WI38 (cell line): ENCODE data around the gene ESR1.

Source experiments
- H3K4me3 ChIP-seq: 2 replicates; pipeline ENCODE4 v1.5.1; 2011; ENCODE audit warnings: low read depth, mild to moderate bottlenecking, control low read depth, low read length
- TF ChIP-seq, protein P1 (sequence below): IDR thresholded peaks from 2 replicates; pipeline ENCODE4 v1.5.1; 2012; ENCODE audit warnings: low read depth, mild to moderate bottlenecking, control low read depth, low read length

The ESR1 gene

DNA sequence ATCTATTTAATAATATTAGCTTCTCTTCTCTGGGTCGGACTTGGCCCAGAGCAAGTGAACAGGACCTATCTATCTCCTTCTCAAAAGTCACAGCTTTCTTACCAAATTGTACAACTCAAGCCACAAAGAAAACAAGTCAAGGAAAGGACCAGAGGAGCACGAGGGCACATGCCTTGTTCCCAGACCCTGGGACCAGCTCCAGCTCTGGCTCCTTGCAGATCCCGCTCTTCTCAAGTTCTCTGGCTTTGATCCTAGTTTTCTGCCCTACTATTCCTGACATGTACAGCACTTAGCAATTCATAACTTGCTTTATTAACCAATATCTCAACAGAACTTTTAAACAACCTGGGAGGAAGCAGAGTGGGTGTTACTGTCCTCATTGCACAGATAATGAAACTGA lies 185.9 kb downstream of the ESR1 start:
- no peak overlapping the region for H3K4me3 ChIP-seq
- TF ChIP-seq, protein P1, sequence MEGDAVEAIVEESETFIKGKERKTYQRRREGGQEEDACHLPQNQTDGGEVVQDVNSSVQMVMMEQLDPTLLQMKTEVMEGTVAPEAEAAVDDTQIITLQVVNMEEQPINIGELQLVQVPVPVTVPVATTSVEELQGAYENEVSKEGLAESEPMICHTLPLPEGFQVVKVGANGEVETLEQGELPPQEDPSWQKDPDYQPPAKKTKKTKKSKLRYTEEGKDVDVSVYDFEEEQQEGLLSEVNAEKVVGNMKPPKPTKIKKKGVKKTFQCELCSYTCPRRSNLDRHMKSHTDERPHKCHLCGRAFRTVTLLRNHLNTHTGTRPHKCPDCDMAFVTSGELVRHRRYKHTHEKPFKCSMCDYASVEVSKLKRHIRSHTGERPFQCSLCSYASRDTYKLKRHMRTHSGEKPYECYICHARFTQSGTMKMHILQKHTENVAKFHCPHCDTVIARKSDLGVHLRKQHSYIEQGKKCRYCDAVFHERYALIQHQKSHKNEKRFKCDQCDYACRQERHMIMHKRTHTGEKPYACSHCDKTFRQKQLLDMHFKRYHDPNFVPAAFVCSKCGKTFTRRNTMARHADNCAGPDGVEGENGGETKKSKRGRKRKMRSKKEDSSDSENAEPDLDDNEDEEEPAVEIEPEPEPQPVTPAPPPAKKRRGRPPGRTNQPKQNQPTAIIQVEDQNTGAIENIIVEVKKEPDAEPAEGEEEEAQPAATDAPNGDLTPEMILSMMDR: no peak

DNA sequence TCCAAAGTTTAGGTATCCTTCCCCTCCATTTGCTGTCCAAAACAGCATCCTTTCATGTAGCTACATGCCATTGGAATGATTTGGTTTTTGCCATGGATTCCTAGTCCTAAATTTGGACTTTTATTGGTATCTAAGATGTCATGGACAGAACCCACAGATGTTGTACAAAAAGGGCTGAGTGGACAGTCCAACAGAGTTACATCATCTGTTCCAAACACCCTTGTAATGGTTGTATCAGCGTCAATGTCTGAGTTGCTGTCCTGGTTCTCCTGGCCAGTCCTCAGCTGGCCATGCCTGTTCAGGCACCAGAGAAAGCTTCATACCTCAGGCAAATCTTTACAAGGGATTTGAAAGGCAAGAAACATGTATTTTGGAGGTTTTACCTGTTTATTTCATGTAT lies 191.3 kb downstream of the ESR1 start:
- no peak overlapping the region for H3K4me3 ChIP-seq
- TF ChIP-seq, protein P1: no peak

DNA sequence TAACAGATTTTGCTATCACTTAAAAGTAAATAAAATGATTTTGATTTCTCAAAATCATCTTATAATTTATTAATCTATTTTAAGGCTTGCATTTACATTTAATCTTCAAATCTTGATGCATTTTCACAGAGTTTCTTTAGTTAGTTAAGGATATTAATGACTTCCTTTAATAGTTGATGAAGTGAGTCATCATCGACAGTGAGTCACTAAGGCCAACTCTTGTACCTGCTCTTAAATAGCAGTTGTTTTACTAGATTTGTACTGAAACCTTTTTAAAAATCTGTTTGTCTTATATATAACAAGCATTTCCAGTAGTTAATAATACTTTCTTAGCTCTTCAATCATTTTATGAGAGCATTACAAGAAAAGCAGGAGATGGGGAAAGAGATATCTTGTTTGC lies 191.7 kb downstream of the ESR1 start:
- H3K4me3 ChIP-seq: no peak overlapping the region

DNA sequence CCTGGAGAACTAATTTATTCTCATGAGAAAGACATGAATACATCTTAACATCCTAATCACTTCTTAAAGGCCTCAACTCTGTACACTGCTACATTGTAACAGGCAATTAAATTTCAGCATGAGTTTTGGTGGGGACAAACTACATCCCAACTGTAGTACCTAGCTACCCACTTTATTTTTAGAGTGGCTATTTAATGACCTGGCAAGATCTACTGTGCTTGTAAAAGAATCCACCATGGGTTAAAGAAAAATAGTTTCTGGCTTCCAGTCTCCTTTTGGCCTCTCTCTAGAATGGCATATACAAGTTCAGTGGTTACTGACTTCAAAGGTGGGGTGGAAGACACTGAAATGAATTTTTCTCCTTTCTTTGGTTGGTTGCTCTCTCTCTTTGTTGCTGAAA lies 193.9 kb downstream of the ESR1 start:
- TF ChIP-seq, protein P1: no peak
- no peak overlapping the region for H3K4me3 ChIP-seq

More for the DNA sequence above, 191.7 kb downstream of the ESR1 start:
- TF ChIP-seq, protein P1: no peak

DNA sequence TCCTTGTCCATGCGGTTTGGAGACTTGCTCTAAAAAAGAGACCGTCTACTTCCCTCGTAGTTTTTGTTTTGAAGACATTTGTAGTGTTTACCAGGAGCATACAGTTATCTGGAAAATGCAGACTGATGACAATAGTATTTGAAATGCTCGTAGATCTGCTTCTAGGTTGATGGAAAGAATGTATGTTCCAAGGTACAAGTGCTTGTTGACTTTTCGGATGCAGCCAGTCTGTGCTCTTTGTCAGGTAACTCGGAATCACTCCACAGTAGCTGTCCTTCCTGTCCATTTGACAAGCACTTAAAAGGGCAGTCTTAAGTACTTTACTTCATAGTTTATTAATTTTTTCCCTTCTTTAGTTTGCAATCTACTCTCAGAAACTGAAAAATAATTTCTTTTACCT lies 194.8 kb downstream of the ESR1 start:
- TF ChIP-seq, protein P1: no peak

DNA sequence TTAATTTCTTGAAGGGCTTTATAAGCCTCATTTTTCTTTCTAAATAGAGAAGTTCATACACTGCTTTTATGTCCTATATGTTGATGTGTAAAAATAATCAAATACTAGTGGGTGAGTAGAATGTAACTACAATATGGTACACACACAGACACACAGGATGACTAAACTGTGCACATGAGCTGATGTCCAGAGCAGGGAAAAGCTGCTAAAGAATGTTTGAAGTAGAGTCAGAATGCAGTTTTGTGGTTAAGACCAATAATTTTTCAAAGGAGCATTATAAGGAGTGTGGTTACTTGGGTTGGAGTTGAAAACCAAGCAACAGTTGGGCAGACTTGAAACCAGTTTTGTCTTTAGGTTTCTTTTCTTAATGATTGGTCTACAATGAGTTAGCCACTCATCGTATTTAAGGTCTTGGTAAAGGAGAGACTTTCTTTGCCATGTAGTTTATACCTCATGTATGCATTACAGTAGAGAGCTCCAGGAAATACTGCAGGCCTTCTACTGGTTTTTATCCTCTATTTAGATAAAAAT lies 196.6 kb downstream of the ESR1 start:
- TF ChIP-seq, protein P1: no peak
- H3K4me3 ChIP-seq: no peak overlapping the region

More for the DNA sequence above, 194.8 kb downstream of the ESR1 start:
- no peak overlapping the region for H3K4me3 ChIP-seq

DNA sequence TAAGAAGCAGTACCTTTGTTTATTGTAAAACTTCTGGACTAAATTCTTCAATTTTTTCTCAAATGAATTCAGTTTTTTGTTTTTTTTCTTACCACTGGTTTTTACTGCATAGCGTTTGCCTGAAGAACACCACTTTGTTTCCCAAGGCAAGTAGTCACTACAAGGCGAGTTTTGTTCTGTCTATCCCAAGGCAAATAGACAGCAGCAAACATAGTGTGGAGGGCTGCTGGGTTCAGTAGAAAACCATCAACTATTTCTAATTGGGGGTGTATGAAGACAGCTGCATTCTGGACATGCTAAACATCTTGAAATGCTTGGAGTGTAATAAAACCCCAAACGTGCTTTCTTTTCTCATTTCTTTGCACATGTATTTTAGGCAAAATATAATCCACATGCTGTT lies 197.4 kb downstream of the ESR1 start:
- TF ChIP-seq, protein P1: no peak
- no peak overlapping the region for H3K4me3 ChIP-seq
